Measurements from ENCODE around the gene KIAA1328.

The KIAA1328 gene

DNA sequence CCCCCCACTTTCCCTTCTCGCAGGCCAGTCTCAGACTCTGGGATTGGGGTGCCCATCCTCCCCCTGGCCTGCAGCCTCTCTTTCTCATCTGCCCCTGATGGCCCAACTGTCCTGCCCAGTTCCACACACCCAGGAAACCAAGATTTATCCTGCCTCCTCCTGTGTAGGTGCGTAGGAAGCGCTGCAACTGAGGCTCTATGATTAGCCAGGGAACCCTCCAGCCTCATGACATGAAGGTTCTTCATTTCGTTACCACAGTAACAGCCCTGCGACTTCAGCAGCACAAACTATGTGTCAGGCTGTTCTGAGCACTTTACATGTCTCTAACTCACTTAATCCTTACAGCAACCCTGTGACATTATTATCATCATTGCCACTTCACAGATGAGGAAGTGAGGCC, 430.8 kb downstream of the KIAA1328 start:
- no peak for DNase-seq

DNA sequence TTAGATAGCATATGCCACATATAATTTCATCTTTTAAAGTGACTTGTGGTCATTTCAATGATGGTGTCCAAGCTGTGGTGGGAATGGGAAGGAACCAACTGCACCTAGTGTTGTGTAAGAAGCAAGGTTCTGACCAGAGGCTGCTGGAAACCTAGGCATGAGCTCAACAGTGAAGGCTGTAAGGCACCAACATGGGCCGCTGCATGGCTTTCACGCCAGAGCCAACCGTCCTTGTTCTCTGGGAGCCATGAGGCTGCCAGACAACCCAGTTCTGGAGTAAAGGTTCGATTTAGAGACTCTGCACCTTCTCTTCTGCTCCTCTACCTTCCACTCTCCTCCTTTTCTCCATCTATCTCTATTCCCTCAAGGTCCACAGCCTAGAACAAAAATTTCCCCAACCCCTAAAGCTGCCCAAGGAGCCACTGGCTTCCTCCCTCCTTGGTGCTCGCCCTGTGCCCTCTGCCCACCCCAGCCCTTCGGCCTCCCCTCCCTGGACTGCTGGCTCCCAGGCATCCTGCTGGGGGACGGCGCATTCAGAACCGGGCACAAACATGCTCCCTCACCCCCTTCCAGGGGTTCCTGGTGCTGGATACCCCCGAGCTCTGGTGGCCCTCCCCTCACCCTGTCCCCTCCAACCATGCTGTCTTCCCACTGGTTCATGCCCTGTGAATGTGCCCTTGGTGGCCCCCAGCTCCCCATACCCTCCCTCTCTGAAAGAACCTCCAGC, 431.6 kb downstream of the KIAA1328 start:
- no peak for DNase-seq

DNA sequence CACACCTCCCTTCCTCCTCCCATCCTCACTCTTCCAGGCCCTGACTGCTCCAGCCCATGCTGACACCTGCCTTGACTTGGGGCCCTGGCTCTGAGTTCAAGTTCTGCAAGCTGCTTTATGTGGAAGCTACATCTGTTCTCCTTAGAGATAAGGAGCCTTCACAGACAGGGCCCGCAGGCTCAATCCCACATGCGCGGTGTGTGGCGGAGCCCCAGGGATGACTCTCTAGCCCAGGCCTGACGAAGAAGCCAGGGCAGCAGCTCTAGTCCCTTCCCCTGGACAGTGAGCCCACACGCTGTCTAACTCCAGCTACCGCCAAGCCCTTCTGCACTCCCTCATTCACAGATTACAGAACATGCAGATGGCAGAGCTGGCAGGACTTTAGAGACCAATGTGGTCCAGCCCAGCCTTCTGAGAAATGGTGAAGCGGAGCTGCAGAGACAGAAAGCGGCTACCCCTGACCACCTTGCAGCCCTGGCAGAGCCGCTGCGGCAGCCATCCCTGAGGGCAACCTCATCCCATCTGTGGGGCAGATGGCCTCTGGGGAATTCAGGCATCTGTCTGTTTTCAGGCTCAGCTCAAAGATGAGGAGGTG, 432.4 kb downstream of the KIAA1328 start:
- DNase-seq, result no peak

GRCh38 chr18:37261988-37262387, 433.1 kb downstream of the KIAA1328 start:
- DNase-seq, result no peak

DNA sequence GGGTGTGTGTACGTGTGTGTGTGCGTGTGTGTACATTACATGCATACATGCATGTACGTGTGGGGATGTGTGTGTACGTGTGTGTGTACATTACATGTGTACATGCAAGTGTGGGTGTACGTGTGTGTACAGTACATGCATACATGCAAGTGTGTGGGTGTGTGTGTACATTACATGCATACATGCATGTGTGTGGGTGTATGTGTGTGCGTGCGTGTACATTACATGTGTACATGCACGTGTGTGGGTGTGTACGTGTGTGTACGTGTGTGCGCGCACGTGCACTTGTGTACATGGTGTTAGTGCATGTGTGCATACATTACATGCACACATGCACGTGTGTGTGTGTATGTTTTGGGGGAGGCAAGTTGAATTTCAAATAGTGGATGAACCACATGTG, 436.0 kb downstream of the KIAA1328 start:
- DNase-seq, result no peak

DNA sequence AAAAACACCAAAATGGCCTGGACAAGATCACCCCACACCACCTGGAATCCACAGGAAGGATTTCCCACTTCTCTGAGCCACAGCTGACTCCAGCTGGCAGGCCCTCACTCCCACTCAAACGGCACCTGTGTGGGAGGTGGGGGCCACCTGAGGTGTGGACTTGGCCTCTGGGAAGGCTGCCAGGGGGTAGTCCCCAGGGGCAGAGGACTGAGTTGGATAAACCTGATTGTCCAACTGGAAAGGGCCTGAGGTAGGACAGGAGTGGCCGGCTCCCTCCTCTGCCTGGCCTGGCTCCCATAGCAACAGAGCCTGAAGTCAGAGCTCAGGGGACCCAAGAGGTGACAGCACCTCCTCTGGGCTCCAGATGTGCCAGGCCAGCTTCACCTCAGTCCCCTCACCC, 436.5 kb downstream of the KIAA1328 start:
- no peak for DNase-seq

DNA sequence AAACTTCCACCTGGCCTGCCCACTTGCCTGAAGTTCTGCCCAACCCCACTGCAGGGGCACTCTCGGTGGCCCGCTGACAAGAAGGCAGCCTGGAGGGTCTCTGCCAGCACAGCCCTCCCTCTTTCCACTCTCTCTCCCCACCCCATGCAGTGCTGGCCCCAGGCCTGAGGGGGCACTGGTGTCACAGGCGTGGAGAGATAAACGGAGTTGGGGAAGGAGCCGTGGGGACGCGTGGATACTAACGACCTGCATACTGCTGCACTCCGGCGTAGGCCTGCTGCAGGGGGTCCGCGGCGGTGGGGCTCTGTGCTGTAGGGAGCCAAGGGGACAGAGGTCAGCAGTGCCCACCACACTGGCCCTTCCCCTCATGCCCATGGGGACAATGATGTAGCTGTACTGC, 437.4 kb downstream of the KIAA1328 start:
- DNase-seq, result no peak

- no peak for DNase-seq
Observed at GRCh38 chr18:37270038-37270665, 441.2 kb downstream of the KIAA1328 start.

- DNase-seq, result no peak
Observed at GRCh38 chr18:37270666-37271052, 441.7 kb downstream of the KIAA1328 start.

GRCh38 chr18:37272226-37272625, 443.3 kb downstream of the KIAA1328 start:
- peak; percentile 36 for DNase-seq

DNA sequence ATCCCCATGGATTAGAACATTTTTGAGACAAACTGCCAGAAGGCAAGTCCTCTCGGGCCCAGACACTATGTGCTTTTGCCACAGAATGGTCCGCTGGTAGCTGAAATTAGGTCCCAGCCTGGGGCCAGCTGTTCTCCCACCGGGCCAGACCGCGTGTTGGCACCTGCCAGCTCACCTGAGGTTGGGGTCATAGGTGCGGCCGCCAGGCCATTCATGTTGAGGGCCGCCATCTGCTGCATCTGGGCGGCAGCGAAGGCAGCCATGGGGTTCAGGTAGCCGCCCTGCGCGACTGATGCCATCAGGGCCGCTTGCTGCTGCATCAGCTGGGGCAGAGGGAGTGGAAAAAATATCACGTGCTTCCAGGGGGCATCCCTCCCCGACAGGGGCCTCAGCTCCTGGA, 443.9 kb downstream of the KIAA1328 start:
- no peak for DNase-seq

DNA sequence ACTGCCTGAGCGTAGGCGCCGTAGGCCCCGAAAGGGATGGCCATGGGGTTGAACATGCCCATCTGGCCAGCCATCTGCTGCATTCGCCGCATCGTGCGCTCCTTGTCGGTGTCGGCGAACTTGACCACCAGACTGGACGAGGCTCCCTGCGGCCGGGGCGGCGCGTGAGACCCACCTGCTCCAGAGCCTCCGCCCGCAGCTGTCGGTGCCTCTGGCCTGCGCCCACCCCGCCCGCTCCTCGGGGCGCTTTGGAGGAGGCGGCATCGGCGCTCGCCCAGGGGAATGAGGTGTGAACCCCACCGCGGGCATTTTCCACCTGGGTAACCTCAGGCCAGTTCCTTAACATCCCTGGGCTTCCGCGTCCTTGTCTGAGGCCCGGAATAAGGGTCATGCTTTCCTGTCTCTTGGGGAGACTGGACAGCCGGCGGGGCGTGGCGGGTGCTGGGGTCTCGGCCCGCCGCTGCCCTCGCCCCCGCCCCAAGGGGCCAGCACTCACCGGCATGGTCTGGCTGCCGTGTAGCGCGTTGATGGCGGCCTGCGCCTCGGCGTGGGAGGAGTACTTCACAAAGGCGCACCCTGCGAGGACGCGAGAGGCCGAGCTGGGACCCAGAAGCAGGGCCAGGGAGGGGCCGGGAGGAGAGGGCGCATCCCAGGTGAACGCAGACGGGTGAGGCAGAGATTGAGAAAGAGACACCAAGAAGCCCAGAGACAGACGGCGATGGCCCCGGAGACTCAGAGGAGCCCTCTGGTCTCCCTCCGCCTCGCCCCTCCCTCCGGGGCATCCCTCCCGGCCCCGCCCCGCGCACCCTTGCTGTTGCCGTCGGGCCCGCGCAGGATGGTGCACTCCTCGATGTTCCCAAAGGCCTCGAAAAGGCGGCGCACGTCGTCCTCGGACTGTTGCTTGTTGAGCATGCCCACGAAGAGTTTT, 445.6 kb downstream of the KIAA1328 start:
- no peak for DNase-seq

DNA sequence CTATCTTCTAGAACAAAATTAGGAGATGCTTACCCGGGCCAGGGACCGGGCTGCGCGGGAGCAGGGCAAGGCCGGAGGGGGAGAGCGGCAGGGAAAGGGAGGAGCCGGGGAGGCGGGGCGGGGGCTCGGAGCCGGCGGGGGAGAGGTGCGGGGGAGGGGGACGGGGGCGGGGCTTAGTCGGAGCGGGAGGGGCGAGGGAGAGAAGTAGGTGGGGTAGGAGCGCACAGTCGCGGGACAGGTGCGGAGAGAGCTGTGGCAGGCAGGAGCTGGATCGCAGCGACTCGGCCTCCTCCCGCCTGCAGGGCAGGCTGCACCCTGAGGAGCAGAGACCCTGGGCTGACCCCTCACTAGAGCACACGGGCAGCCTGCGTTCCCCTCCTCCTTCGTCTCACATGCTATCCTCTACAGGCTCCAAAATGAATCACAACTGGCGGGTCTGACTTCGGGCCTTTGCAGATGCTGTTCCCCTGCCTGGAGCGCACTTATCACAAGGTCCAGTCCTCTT, 446.4 kb downstream of the KIAA1328 start:
- DNase-seq, result no peak

GRCh38 chr18:37276111-37276890, 447.4 kb downstream of the KIAA1328 start:
- no peak for DNase-seq

GRCh38 chr18:37277804-37278203, 448.9 kb downstream of the KIAA1328 start:
- no peak for DNase-seq
